Medulla oblongata (tissue), 1 donor: ENCODE results near the gene PTPRN2.

ENCODE experiments used
- DNase-seq: peaks from one replicate; pipeline ENCODE4 v3.0.0-alpha.2; 2015; ENCODE audit errors: extremely low spot score

Gene PTPRN2

GRCh38 chr7:158401295-158401694 lies 186.3 kb downstream of the PTPRN2 start:
- no peak for DNase-seq

GRCh38 chr7:158400601-158401225 lies 186.9 kb downstream of the PTPRN2 start:
- no peak for DNase-seq

GRCh38 chr7:158399762-158400161 lies 187.9 kb downstream of the PTPRN2 start:
- DNase-seq, result no peak

- DNase-seq, result no peak
These were observed 188.9 kb downstream of the PTPRN2 start for GRCh38 chr7:158398750-158399149.

GRCh38 chr7:158397885-158398284 lies 189.7 kb downstream of the PTPRN2 start:
- no peak for DNase-seq

- DNase-seq, result no peak
These were observed 190.4 kb downstream of the PTPRN2 start for GRCh38 chr7:158396982-158397862.

GRCh38 chr7:158396301-158396905 lies 191.2 kb downstream of the PTPRN2 start:
- no peak for DNase-seq

GRCh38 chr7:158395780-158396278 lies 191.8 kb downstream of the PTPRN2 start:
- DNase-seq, result no peak

GRCh38 chr7:158395349-158395748 lies 192.3 kb downstream of the PTPRN2 start:
- no peak for DNase-seq

GRCh38 chr7:158394936-158395335 lies 192.7 kb downstream of the PTPRN2 start:
- DNase-seq, result no peak

GRCh38 chr7:158393926-158394625 lies 193.5 kb downstream of the PTPRN2 start:
- DNase-seq, result no peak

- no peak for DNase-seq
These were observed 195.4 kb downstream of the PTPRN2 start for GRCh38 chr7:158392251-158392650.

- DNase-seq, result no peak
These were observed 196.1 kb downstream of the PTPRN2 start for GRCh38 chr7:158391541-158391940.

GRCh38 chr7:158391141-158391540 lies 196.5 kb downstream of the PTPRN2 start:
- no peak for DNase-seq

GRCh38 chr7:158390460-158390859 lies 197.2 kb downstream of the PTPRN2 start:
- DNase-seq, result no peak

GRCh38 chr7:158389514-158390425 lies 197.9 kb downstream of the PTPRN2 start:
- no peak for DNase-seq

GRCh38 chr7:158388928-158389327 lies 198.7 kb downstream of the PTPRN2 start:
- no peak for DNase-seq

GRCh38 chr7:158388072-158388471 lies 199.6 kb downstream of the PTPRN2 start:
- no peak for DNase-seq

- no peak for DNase-seq
These were observed 200.1 kb downstream of the PTPRN2 start for GRCh38 chr7:158387546-158387891.

GRCh38 chr7:158386866-158387545 lies 200.6 kb downstream of the PTPRN2 start:
- no peak for DNase-seq

GRCh38 chr7:158386355-158386618 lies 201.3 kb downstream of the PTPRN2 start:
- DNase-seq, result no peak
